ENCODE measurements around the gene COPA. TPM values are rescaled to one million over a fixed set of nuclear protein-coding genes. Genes with fewer than 3 reads are reported as not detected.
A peak's percentile ranks its signal among the peaks of the same experiment; 100 is the strongest.

COPA gene
- total and polyA plus RNA-seq, 7 donors = 53.8 to 96.3 (median 75.2) TPM

GRCh38 chr1:160360227-160360695 is 17.2 kb upstream of the COPA start:
- WGBS, 3 donors = 34 to 49% (median 42%) methylated on average over 8 of the region's 8 CpGs
- H3K27ac ChIP-seq = peak overlapping the region; percentile 59
- H3K4me3 ChIP-seq = no peak overlapping the region
- intact Hi-C loops (cut with DNase I) = no loop called here
- ATAC-seq = peak; percentile 17 to 51 (median 28)
- no peaks in the 10 kb centered on the region for H3K27me3 ChIP-seq (ENCODE audit: insufficient read depth in 3 of 3, low read length in 2 of 3)
- no peak for TF ChIP-seq CTCF (IDR thresholded peaks at IDR 0.05)
- DNase-seq = no peak
- no peaks in the 10 kb centered on the region for H3K4me1 ChIP-seq
- peaks cover 22 to 58% of the 10 kb centered on the region in 2 donors for H3K36me3 ChIP-seq (ENCODE audit: insufficient read depth in 1 of 2, low read depth in 1 of 2)
- no peaks in the 10 kb centered on the region for H3K9me3 ChIP-seq

GRCh38 chr1:160359559-160360226 is 16.6 kb upstream of the COPA start:
- DNase-seq (no peak), ATAC-seq (peak; percentile 52 to 86 (median 83))
- TF ChIP-seq CTCF (IDR thresholded peaks at IDR 0.05) = no peak
- Histone ChIP-seq H3K27ac (peak overlapping the region; percentile 59), H3K4me3 (no peak overlapping the region), H3K9me3 (no peaks in the 10 kb centered on the region), H3K36me3 (ENCODE audit: insufficient read depth in 1 of 2, low read depth in 1 of 2) (peaks cover 25 to 64% of the 10 kb centered on the region in 2 donors), H3K4me1 (no peaks in the 10 kb centered on the region), H3K27me3 (ENCODE audit: insufficient read depth in 3 of 3, low read length in 2 of 3) (no peaks in the 10 kb centered on the region)
- intact Hi-C loops (cut with DNase I) = no loop called here
- WGBS, 3 donors = 32 to 62% (median 36%) methylated on average over 9 of the region's 9 CpGs

GRCh38 chr1:160358073-160358472 is 15.0 kb upstream of the COPA start:
- no peak for TF ChIP-seq CTCF (IDR thresholded peaks at IDR 0.05)
- H3K9me3 ChIP-seq = no peaks in the 10 kb centered on the region
- ATAC-seq (no peak), DNase-seq (no peak)
- 70 to 75% (median 74%) methylated on average over 4 of the region's 4 CpGs for WGBS, 3 donors
- H3K4me1 ChIP-seq = no peaks in the 10 kb centered on the region
- intact Hi-C loops (cut with DNase I) = no loop called here
- H3K4me3 ChIP-seq = no peak overlapping the region
- no peak overlapping the region for H3K27ac ChIP-seq
- no peaks in the 10 kb centered on the region for H3K27me3 ChIP-seq (ENCODE audit: insufficient read depth in 3 of 3, low read length in 2 of 3)
- peaks cover 31 to 80% of the 10 kb centered on the region in 2 donors for H3K36me3 ChIP-seq (ENCODE audit: insufficient read depth in 1 of 2, low read depth in 1 of 2)

GRCh38 chr1:160357286-160358002 is 14.4 kb upstream of the COPA start:
- no peak for ATAC-seq
- no peak overlapping the region for H3K27ac ChIP-seq

More at GRCh38 chr1:160357286-160358002, 14.4 kb upstream of the COPA start:
- no peak for TF ChIP-seq CTCF (IDR thresholded peaks at IDR 0.05)
- DNase-seq = no peak
- peaks cover 1% of the 10 kb centered on the region for H3K4me1 ChIP-seq
- H3K36me3 ChIP-seq (ENCODE audit: insufficient read depth in 1 of 2, low read depth in 1 of 2) = peaks cover 37 to 85% of the 10 kb centered on the region in 2 donors
- no peaks in the 10 kb centered on the region for H3K27me3 ChIP-seq (ENCODE audit: insufficient read depth in 3 of 3, low read length in 2 of 3)
- H3K9me3 ChIP-seq = no peaks in the 10 kb centered on the region
- WGBS, 3 donors = 57 to 71% (median 62%) methylated on average over 7 of the region's 7 CpGs
- intact Hi-C loops (cut with DNase I) = no loop called here
- H3K4me3 ChIP-seq = no peak overlapping the region

Data from psoas muscle (tissue), 8 donors.